Activated B cell treated with CpG ODN at 0.5 μM for 24 hours (primary cell): ENCODE results near the gene STRA8. TPM values are rescaled to one million over a fixed set of nuclear protein-coding genes. Genes with fewer than 3 reads are reported as not detected.
A peak's percentile ranks its signal among the peaks of the same experiment; 100 is the strongest.

ENCODE experiments used
- ATAC-seq: fragments of 200-7000 bp; cut with Tn5 transposase; one replicate; pipeline ENCODE4 v1.10.0; 2021; ENCODE audit warnings: low read depth, mild to moderate bottlenecking, moderate library complexity
- CTCF ChIA-PET: fragments of 350-600 bp; sonication (Branson Sonifier 250); formaldehyde crosslinking; loops from one replicate; lab custom pipeline; 2021; ENCODE audit warnings: antibody characterized with exemption; lab: Charles Lee
- POLR2A ChIA-PET: fragments of 350-600 bp; sonication (Branson Sonifier 250); formaldehyde crosslinking; loops from one replicate; lab custom pipeline; 2021; ENCODE audit warnings: antibody characterized with exemption; lab: Charles Lee
- DNase-seq: peaks from one replicate; pipeline ENCODE4 v3.0.0; 2022
- H3K27ac Mint-ChIP-seq: one replicate; pipeline ENCODE4 v1.8.0; 2020; ENCODE audit warnings: mixed read lengths
- H3K27me3 Mint-ChIP-seq: one replicate; pipeline ENCODE4 v1.8.0; 2021; ENCODE audit warnings: mixed read lengths
- H3K36me3 Mint-ChIP-seq: one replicate; pipeline ENCODE4 v1.8.0; 2021; ENCODE audit warnings: low read depth, mixed read lengths
- H3K4me1 Mint-ChIP-seq: one replicate; pipeline ENCODE4 v1.8.0; 2021; ENCODE audit warnings: mixed read lengths
- H3K4me3 Mint-ChIP-seq: one replicate; pipeline ENCODE4 v1.8.0; 2020; ENCODE audit warnings: mild to moderate bottlenecking, mixed read lengths
- H3K9me3 Mint-ChIP-seq: one replicate; pipeline ENCODE4 v1.8.0; 2020; ENCODE audit warnings: mixed read lengths
- CTCF ChIP-seq: fragments of 200-600 bp; IDR thresholded peaks from one replicate; pipeline ENCODE4 v1.8.0; 2022; ENCODE audit warnings: antibody characterized with exemption, mild to moderate bottlenecking
- intact Hi-C: fragments of 100-400 bp; cut with micrococcal nuclease; formaldehyde crosslinking; loops from one replicate; pipeline ENCODE4 v1.15.1; 2024
- total RNA-seq: library from RNA; stranded (reverse); gene quantifications from 2 replicates; pipeline ENCODE4 v1.2.3, GENCODE V29; 2022

The STRA8 gene
- total RNA-seq, 1 donor from 2014 or later = not detected

DNA sequence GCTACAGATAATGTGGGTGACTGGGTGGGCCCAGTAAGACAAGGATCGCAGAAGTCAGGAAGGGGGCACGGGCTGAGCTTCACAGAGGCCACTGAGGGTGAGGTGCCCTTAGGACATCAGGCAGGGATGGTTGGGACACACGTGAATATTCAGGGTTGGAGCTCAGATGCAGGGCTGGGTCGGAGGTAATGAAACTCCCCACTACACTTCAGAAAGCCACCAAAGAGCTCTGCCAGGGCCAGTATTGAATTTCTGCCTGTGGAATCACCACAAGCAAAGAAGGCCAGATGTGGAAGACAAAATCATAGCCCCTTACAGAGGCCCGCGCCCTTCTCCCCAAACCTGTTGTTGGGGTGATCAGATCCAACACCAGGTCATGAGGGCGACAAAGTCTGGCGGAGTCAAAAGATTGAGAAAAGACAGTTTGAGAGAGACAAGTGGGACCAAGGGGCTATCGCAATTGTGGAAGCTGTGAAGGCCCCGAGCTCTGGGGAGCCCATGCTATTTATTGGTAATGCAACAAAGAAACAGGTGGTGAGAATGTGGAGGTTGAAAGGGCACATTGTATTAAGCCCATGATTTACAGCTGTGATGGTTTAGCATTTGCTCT lies 42.4 kb downstream of the STRA8 start:
- POLR2A ChIA-PET = no interaction called here
- intact Hi-C loops = loop anchor here (2.0 to 10.0 kb wide), 2 partner anchors 65 to 841 kb away; partner anchors contain the start of gene WDR91
- Mint-ChIP-seq H3K4me1 (peaks cover 2% of the 10 kb centered on the region), H3K36me3 (no peaks in the 10 kb centered on the region), H3K9me3 (no peaks in the 10 kb centered on the region), H3K27ac (no peak overlapping the region), H3K4me3 (no peak overlapping the region), H3K27me3 (peaks cover 6% of the 10 kb centered on the region)
- no peak for TF ChIP-seq CTCF
- ATAC-seq (no peak), DNase-seq (no peak)
- CTCF ChIA-PET = interaction anchor here (0.6 to 3.6 kb wide), 3 partner anchors 222 to 642 kb away, joined by 3 to 45 read pairs (median 4); no protein-coding TSS in a partner anchor

GRCh38 chr7:135277161-135277560 lies 43.5 kb downstream of the STRA8 start:
- DNase-seq (no peak), ATAC-seq (no peak)
- Mint-ChIP-seq H3K9me3 (no peaks in the 10 kb centered on the region), H3K27ac (no peak overlapping the region), H3K4me3 (no peak overlapping the region), H3K27me3 (peaks cover 11% of the 10 kb centered on the region), H3K4me1 (peaks cover 8% of the 10 kb centered on the region), H3K36me3 (no peaks in the 10 kb centered on the region)
- intact Hi-C loops = loop anchor here (10.0 kb wide), 1 partner anchor 842 kb away; no protein-coding TSS in a partner anchor
- TF ChIP-seq CTCF = no peak
- POLR2A ChIA-PET = no interaction called here
- CTCF ChIA-PET = interaction anchor here (3.6 kb wide), 1 partner anchor 368 kb away, joined by 45 read pairs; no protein-coding TSS in a partner anchor

- POLR2A ChIA-PET = interaction anchor here (1.0 kb wide), 1 partner anchor 111 kb away, joined by 3 read pairs; the partner anchor contains the start of gene CYREN
- H3K36me3 Mint-ChIP-seq = no peaks in the 10 kb centered on the region
Observed at GRCh38 chr7:135281363-135281949, 47.8 kb downstream of the STRA8 start.

GRCh38 chr7:135282561-135283254 lies 49.1 kb downstream of the STRA8 start:
- H3K9me3 Mint-ChIP-seq = no peaks in the 10 kb centered on the region
- POLR2A ChIA-PET = no interaction called here
- CTCF ChIA-PET = interaction anchor here (1.3 kb wide), 1 partner anchor 364 kb away, joined by 4 read pairs; no protein-coding TSS in a partner anchor
- peaks cover 10% of the 10 kb centered on the region for H3K4me1 Mint-ChIP-seq
- H3K4me3 Mint-ChIP-seq = no peak overlapping the region
- H3K36me3 Mint-ChIP-seq = no peaks in the 10 kb centered on the region
- H3K27ac Mint-ChIP-seq = no peak overlapping the region
- intact Hi-C loops = no loop called here
- DNase-seq (no peak), ATAC-seq (no peak)
- no peak for TF ChIP-seq CTCF
- peaks cover 6% of the 10 kb centered on the region for H3K27me3 Mint-ChIP-seq

More at GRCh38 chr7:135281363-135281949, 47.8 kb downstream of the STRA8 start:
- DNase-seq (peak; percentile 24), ATAC-seq (peak; percentile 100)
- CTCF ChIA-PET = interaction anchor here (0.9 to 3.9 kb wide), 13 partner anchors 27 to 375 kb away, joined by 3 to 81 read pairs (median 4); partner anchors contain the start of gene NUP205
- H3K4me3 Mint-ChIP-seq = no peak overlapping the region
- peaks cover 10% of the 10 kb centered on the region for H3K4me1 Mint-ChIP-seq
- H3K27ac Mint-ChIP-seq = no peak overlapping the region
- intact Hi-C loops = loop anchor here (1.0 kb wide), 5 partner anchors 54 to 728 kb away; partner anchors contain the start of gene CNOT4
- H3K9me3 Mint-ChIP-seq = no peaks in the 10 kb centered on the region
- peaks cover 6% of the 10 kb centered on the region for H3K27me3 Mint-ChIP-seq
- TF ChIP-seq CTCF = peak; percentile 98
